SK-N-SH treated with all-trans-retinoic acid at 6 μM for 48 hours (cell line): ENCODE results near the gene TBC1D25.

Experiments
- ARNTL ChIP-seq: fragments of 450-650 bp; formaldehyde crosslinking; IDR thresholded peaks from 2 replicates; pipeline ENCODE4 v1.5.0; 2020; ENCODE audit warnings: low read depth, mild to moderate bottlenecking, moderate library complexity, borderline replicate concordance
- BACH2 ChIP-seq: fragments of 250-450 bp; sonication (Bioruptor Pico); IDR thresholded peaks from 2 replicates; pipeline ENCODE4 v1.9.0; 2021; ENCODE audit warnings: mild to moderate bottlenecking, borderline replicate concordance
- ESRRG ChIP-seq: fragments of 250-450 bp; sonication (Bioruptor Pico); IDR thresholded peaks from 2 replicates; pipeline ENCODE4 v1.6.1; 2021; ENCODE audit warnings: mild to moderate bottlenecking
- TOX ChIP-seq: fragments of 250-450 bp; sonication (Bioruptor Pico); IDR thresholded peaks from 2 replicates; pipeline ENCODE4 v1.8.0; 2021; ENCODE audit warnings: mild to moderate bottlenecking, moderate library complexity, borderline replicate concordance
- ZFP30 ChIP-seq: fragments of 450-650 bp; formaldehyde crosslinking; IDR thresholded peaks from 2 replicates; pipeline ENCODE4 v1.5.0; 2022; ENCODE audit warnings: mild to moderate bottlenecking, moderate library complexity
- ZNF565 ChIP-seq: fragments of 450-650 bp; formaldehyde crosslinking; conservative IDR thresholded peaks from 2 replicates; pipeline ENCODE4 v1.5.0; 2020; ENCODE audit warnings: low read depth, mild to moderate bottlenecking, moderate library complexity
- ZNF8 ChIP-seq: fragments of 450-650 bp; formaldehyde crosslinking; IDR thresholded peaks from 2 replicates; pipeline ENCODE4 v1.5.0; 2020; ENCODE audit warnings: mild to moderate bottlenecking, moderate library complexity
- TF ChIP-seq, protein P1 (sequence below): fragments of 250-450 bp; sonication (Bioruptor Pico); IDR thresholded peaks from 2 replicates; pipeline ENCODE4 v1.8.0; 2020; ENCODE audit warnings: mild to moderate bottlenecking, moderate library complexity, borderline replicate concordance
- TF ChIP-seq, protein P2 (sequence below): fragments of 250-450 bp; sonication (Bioruptor Pico); IDR thresholded peaks from 2 replicates; pipeline ENCODE4 v1.5.0; 2020; ENCODE audit warnings: mild to moderate bottlenecking, moderate library complexity
- TF ChIP-seq, protein P3 (sequence below): fragments of 250-450 bp; sonication (Bioruptor Pico); IDR thresholded peaks from 2 replicates; pipeline ENCODE4 v1.8.0; 2021; ENCODE audit warnings: low read depth, mild to moderate bottlenecking, moderate library complexity, borderline replicate concordance

DNA sequence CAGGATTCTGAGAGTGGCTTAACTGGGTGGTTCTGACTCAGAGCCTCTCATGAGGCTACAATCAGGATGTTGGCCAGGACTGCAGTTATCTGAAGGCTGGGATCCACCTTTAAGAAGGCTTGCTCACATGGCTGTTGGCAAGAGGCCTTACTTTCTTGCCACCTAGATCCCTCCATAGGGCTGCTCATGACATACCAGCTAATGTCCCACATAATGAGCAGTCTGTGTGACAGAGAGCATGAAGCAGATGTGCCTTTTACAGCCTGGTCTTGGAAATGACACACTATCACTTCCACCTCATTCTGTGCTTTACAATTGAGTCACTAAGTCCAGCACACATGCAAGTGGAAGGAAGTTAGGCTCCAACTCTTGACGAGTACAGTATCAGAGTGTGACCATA, 30.4 kb downstream of the TBC1D25 start:
- TF ChIP-seq, protein P1, sequence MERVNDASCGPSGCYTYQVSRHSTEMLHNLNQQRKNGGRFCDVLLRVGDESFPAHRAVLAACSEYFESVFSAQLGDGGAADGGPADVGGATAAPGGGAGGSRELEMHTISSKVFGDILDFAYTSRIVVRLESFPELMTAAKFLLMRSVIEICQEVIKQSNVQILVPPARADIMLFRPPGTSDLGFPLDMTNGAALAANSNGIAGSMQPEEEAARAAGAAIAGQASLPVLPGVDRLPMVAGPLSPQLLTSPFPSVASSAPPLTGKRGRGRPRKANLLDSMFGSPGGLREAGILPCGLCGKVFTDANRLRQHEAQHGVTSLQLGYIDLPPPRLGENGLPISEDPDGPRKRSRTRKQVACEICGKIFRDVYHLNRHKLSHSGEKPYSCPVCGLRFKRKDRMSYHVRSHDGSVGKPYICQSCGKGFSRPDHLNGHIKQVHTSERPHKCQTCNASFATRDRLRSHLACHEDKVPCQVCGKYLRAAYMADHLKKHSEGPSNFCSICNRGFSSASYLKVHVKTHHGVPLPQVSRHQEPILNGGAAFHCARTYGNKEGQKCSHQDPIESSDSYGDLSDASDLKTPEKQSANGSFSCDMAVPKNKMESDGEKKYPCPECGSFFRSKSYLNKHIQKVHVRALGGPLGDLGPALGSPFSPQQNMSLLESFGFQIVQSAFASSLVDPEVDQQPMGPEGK (CRISPR knock-in tag) = no peak
- TF ChIP-seq, protein P2, sequence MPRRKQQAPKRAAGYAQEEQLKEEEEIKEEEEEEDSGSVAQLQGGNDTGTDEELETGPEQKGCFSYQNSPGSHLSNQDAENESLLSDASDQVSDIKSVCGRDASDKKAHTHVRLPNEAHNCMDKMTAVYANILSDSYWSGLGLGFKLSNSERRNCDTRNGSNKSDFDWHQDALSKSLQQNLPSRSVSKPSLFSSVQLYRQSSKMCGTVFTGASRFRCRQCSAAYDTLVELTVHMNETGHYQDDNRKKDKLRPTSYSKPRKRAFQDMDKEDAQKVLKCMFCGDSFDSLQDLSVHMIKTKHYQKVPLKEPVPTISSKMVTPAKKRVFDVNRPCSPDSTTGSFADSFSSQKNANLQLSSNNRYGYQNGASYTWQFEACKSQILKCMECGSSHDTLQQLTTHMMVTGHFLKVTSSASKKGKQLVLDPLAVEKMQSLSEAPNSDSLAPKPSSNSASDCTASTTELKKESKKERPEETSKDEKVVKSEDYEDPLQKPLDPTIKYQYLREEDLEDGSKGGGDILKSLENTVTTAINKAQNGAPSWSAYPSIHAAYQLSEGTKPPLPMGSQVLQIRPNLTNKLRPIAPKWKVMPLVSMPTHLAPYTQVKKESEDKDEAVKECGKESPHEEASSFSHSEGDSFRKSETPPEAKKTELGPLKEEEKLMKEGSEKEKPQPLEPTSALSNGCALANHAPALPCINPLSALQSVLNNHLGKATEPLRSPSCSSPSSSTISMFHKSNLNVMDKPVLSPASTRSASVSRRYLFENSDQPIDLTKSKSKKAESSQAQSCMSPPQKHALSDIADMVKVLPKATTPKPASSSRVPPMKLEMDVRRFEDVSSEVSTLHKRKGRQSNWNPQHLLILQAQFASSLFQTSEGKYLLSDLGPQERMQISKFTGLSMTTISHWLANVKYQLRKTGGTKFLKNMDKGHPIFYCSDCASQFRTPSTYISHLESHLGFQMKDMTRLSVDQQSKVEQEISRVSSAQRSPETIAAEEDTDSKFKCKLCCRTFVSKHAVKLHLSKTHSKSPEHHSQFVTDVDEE (CRISPR knock-in tag) = no peak
- TF ChIP-seq ESRRG (no peak), TOX (no peak), ZNF8 (CRISPR knock-in tag) (no peak), ARNTL (no peak), ZFP30 (CRISPR knock-in tag) (no peak), BACH2 (CRISPR knock-in tag) (no peak), ZNF565 (CRISPR knock-in tag) (no peak)
- TF ChIP-seq, protein P3, sequence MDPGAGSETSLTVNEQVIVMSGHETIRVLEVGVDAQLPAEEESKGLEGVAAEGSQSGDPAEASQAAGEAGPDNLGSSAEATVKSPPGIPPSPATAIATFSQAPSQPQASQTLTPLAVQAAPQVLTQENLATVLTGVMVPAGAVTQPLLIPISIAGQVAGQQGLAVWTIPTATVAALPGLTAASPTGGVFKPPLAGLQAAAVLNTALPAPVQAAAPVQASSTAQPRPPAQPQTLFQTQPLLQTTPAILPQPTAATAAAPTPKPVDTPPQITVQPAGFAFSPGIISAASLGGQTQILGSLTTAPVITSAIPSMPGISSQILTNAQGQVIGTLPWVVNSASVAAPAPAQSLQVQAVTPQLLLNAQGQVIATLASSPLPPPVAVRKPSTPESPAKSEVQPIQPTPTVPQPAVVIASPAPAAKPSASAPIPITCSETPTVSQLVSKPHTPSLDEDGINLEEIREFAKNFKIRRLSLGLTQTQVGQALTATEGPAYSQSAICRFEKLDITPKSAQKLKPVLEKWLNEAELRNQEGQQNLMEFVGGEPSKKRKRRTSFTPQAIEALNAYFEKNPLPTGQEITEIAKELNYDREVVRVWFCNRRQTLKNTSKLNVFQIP (CRISPR knock-in tag) = no peak
